ENCODE measurements around the gene CSNK1G3.
A peak's percentile ranks its signal among the peaks of the same experiment; 100 is the strongest.

- TF ChIP-seq, protein P1, sequence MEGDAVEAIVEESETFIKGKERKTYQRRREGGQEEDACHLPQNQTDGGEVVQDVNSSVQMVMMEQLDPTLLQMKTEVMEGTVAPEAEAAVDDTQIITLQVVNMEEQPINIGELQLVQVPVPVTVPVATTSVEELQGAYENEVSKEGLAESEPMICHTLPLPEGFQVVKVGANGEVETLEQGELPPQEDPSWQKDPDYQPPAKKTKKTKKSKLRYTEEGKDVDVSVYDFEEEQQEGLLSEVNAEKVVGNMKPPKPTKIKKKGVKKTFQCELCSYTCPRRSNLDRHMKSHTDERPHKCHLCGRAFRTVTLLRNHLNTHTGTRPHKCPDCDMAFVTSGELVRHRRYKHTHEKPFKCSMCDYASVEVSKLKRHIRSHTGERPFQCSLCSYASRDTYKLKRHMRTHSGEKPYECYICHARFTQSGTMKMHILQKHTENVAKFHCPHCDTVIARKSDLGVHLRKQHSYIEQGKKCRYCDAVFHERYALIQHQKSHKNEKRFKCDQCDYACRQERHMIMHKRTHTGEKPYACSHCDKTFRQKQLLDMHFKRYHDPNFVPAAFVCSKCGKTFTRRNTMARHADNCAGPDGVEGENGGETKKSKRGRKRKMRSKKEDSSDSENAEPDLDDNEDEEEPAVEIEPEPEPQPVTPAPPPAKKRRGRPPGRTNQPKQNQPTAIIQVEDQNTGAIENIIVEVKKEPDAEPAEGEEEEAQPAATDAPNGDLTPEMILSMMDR (IDR thresholded peaks at IDR 0.05): peak in 2 of 7 experiments; percentile 10 to 12
- TF ChIP-seq POLR2A (IDR thresholded peaks at IDR 0.05): peak; percentile 88 to 99 (median 98)
Observed at GRCh38 chr5:123511648-123512605, at the start of gene CSNK1G3.
